Thyroid gland (tissue), 4 donors: ENCODE data around the gene CECR2.

Experiments used
- POLR2A ChIP-seq, 2 donors: fragments of 450-650 bp; IDR thresholded peaks; one replicate each; pipeline ENCODE4 v1.6.1; 2017; ENCODE audit warnings: antibody characterized with exemption in 2 of 2, mild to moderate bottlenecking in 2 of 2, moderate library complexity in 1 of 2
- TF ChIP-seq, protein P1 (sequence below), 6 experiments: fragments of 200-600 bp in 3 of 6; fragments of 450-650 bp in 3 of 6; sonication (generic) in 3 of 6; IDR thresholded peaks; one replicate each; pipeline ENCODE4 v1.5.1; 2016 to 2019; ENCODE audit warnings: antibody characterized with exemption in 6 of 6, mild to moderate bottlenecking in 2 of 6, inconsistent platforms in 1 of 6, moderate library complexity in 1 of 6

DNA sequence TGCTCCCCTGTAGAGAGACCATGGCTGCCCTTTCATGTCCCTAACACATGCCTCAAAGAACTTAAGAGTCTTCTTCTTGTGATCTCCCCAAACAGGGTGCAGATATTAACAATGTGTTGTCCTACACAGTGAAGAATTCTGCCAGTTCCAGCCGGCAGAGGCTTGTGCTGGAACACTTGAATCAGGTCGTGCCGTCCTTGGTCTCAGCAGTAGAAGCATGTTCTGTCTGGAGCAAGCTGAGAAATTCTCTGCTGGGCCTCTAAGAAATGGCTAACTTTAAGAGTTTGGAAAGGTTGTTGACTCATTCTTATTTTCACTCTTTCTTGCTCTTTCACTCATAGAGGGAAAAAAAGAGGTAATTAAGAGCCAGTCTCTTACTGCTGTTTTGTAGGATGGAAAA is 123.0 kb downstream of the CECR2 start:
- TF ChIP-seq POLR2A (IDR thresholded peaks at IDR 0.05): no peak
- TF ChIP-seq, protein P1, sequence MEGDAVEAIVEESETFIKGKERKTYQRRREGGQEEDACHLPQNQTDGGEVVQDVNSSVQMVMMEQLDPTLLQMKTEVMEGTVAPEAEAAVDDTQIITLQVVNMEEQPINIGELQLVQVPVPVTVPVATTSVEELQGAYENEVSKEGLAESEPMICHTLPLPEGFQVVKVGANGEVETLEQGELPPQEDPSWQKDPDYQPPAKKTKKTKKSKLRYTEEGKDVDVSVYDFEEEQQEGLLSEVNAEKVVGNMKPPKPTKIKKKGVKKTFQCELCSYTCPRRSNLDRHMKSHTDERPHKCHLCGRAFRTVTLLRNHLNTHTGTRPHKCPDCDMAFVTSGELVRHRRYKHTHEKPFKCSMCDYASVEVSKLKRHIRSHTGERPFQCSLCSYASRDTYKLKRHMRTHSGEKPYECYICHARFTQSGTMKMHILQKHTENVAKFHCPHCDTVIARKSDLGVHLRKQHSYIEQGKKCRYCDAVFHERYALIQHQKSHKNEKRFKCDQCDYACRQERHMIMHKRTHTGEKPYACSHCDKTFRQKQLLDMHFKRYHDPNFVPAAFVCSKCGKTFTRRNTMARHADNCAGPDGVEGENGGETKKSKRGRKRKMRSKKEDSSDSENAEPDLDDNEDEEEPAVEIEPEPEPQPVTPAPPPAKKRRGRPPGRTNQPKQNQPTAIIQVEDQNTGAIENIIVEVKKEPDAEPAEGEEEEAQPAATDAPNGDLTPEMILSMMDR (IDR thresholded peaks at IDR 0.05): no peak
